ENCODE measurements around the gene GALM.

GALM gene

DNA sequence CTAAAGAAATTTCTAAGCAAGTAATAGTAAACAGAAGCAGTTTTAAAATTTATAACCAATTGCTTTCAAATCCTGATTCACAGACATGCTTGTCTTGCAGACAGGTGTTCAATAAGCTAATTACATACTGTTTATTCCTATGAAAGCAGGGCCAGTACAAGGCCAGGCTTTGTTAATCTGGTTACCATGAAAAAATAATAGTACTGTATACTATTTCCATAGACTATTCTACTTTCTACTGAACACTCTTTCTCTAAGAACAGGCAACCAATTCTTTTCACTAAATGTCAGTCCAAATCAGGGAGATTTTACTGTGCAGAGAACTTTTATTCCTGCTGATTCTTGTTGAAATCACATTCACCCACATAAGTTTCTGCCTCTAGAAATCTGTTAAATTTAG, 88.1 kb downstream of the GALM start:
- TF ChIP-seq TAF1 (IDR thresholded peaks at IDR 0.05; ENCODE audit: borderline replicate concordance, insufficient read depth, low read length) (no peak), FOXP2 (optimal IDR thresholded peaks at IDR 0.05; ENCODE audit: borderline replicate concordance, extremely low read depth, extremely low read length, insufficient read depth) (no peak), POLR2AphosphoS5 (IDR thresholded peaks at IDR 0.05; ENCODE audit: low read depth, low read length) (no peak), SIN3A (IDR thresholded peaks at IDR 0.05; ENCODE audit: borderline replicate concordance, insufficient read depth, low read length) (no peak)
- TF ChIP-seq, protein P1, sequence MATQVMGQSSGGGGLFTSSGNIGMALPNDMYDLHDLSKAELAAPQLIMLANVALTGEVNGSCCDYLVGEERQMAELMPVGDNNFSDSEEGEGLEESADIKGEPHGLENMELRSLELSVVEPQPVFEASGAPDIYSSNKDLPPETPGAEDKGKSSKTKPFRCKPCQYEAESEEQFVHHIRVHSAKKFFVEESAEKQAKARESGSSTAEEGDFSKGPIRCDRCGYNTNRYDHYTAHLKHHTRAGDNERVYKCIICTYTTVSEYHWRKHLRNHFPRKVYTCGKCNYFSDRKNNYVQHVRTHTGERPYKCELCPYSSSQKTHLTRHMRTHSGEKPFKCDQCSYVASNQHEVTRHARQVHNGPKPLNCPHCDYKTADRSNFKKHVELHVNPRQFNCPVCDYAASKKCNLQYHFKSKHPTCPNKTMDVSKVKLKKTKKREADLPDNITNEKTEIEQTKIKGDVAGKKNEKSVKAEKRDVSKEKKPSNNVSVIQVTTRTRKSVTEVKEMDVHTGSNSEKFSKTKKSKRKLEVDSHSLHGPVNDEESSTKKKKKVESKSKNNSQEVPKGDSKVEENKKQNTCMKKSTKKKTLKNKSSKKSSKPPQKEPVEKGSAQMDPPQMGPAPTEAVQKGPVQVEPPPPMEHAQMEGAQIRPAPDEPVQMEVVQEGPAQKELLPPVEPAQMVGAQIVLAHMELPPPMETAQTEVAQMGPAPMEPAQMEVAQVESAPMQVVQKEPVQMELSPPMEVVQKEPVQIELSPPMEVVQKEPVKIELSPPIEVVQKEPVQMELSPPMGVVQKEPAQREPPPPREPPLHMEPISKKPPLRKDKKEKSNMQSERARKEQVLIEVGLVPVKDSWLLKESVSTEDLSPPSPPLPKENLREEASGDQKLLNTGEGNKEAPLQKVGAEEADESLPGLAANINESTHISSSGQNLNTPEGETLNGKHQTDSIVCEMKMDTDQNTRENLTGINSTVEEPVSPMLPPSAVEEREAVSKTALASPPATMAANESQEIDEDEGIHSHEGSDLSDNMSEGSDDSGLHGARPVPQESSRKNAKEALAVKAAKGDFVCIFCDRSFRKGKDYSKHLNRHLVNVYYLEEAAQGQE (IDR thresholded peaks at IDR 0.05; ENCODE audit: insufficient read depth in 1 of 2, low read depth in 2 of 2, low read length in 2 of 2) = no peak

DNA sequence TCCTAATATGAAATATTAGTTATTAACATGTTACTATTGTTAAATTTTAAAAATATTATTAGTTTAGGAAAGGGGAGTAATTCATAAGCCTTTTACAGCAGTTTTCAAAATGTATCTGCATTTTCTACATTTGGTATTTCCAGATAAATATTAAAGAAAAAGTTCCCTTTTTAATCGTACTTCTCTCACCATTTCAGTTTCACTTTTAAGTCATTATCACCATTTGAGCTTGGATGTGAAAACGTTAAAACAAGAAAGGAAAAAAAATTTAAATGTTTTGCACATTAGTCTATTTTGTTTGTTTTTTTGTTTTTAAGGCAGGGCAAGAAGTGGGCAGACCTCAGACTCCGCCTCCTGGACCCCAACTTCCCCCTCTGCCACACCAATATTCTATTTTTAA, 88.6 kb downstream of the GALM start:
- no peak for TF ChIP-seq TAF1 (IDR thresholded peaks at IDR 0.05; ENCODE audit: borderline replicate concordance, insufficient read depth, low read length)
- TF ChIP-seq FOXP2 (optimal IDR thresholded peaks at IDR 0.05; ENCODE audit: borderline replicate concordance, extremely low read depth, extremely low read length, insufficient read depth) = no peak
- TF ChIP-seq POLR2AphosphoS5 (IDR thresholded peaks at IDR 0.05; ENCODE audit: low read depth, low read length) = no peak
- TF ChIP-seq SIN3A (IDR thresholded peaks at IDR 0.05; ENCODE audit: borderline replicate concordance, insufficient read depth, low read length) = no peak
- TF ChIP-seq, protein P1 (IDR thresholded peaks at IDR 0.05; ENCODE audit: insufficient read depth in 1 of 2, low read depth in 2 of 2, low read length in 2 of 2) = no peak

DNA sequence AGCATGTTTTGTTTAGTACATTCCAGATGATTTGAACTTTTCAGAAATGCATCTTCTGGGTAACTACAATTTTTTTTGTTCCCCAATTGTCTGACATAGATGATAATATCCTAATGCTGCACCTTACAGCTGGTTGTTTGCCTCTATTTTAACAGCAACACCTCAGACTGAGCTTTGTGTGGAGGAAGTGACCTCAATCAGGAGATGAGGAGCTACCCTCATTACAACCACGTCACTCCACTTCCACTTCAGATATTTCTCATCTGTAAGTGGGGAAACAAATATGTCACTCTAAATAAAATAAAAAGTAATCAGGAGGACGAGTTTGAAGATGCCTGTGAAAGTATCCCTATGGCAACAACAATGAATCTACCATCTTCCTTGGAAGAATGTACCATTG, 97.3 kb downstream of the GALM start:
- TF ChIP-seq, protein P1 (IDR thresholded peaks at IDR 0.05; ENCODE audit: insufficient read depth in 1 of 2, low read depth in 2 of 2, low read length in 2 of 2) = no peak
- no peak for TF ChIP-seq SIN3A (IDR thresholded peaks at IDR 0.05; ENCODE audit: borderline replicate concordance, insufficient read depth, low read length)
- TF ChIP-seq POLR2AphosphoS5 (IDR thresholded peaks at IDR 0.05; ENCODE audit: low read depth, low read length) = no peak
- TF ChIP-seq FOXP2 (optimal IDR thresholded peaks at IDR 0.05; ENCODE audit: borderline replicate concordance, extremely low read depth, extremely low read length, insufficient read depth) = no peak
- no peak for TF ChIP-seq TAF1 (IDR thresholded peaks at IDR 0.05; ENCODE audit: borderline replicate concordance, insufficient read depth, low read length)

DNA sequence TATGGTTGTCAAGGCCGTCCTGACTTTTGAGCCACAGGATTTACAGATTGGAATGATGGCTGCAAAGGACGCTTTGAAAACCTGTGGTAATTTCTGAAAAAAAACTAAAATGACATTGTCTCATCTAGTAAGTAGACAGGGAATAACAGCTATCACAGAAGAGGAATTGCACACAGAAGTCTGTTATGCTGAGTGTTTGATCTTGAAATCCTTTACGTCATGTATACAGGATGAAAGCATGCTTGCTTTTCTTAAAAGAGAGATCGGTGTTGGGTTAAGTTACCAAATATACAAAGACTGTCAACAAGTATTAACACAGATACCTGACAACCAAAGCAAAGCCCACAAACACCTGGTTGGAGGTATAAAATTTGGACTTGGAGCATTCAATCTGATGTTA, 97.8 kb downstream of the GALM start:
- TF ChIP-seq FOXP2 (optimal IDR thresholded peaks at IDR 0.05; ENCODE audit: borderline replicate concordance, extremely low read depth, extremely low read length, insufficient read depth) = no peak

DNA sequence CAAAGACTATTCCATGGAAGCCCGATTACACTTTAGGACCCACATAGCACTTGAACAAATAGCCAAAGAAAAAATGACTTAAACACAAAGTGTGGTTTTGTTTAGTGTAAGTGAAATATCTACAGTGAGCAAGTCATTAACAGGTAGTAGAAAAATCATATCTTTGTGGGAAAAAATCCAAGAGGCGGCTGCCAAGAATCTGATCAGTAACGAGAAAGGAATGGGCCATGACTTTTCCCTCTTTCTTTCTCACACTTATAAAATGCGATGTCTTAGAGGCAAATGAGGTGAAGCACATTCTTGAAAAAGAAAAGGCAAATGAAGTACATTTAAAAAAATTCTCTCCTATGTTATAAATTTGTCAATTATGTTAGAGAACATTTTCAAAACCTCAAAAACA, 99.2 kb downstream of the GALM start:
- TF ChIP-seq TAF1 (IDR thresholded peaks at IDR 0.05; ENCODE audit: borderline replicate concordance, insufficient read depth, low read length) = no peak
- TF ChIP-seq POLR2AphosphoS5 (IDR thresholded peaks at IDR 0.05; ENCODE audit: low read depth, low read length) = no peak
- TF ChIP-seq FOXP2 (optimal IDR thresholded peaks at IDR 0.05; ENCODE audit: borderline replicate concordance, extremely low read depth, extremely low read length, insufficient read depth) = no peak
- TF ChIP-seq, protein P1 (IDR thresholded peaks at IDR 0.05; ENCODE audit: insufficient read depth in 1 of 2, low read depth in 2 of 2, low read length in 2 of 2) = no peak
- no peak for TF ChIP-seq SIN3A (IDR thresholded peaks at IDR 0.05; ENCODE audit: borderline replicate concordance, insufficient read depth, low read length)

All from PFSK-1 (cell line).